Calu3 (cell line): ENCODE measurements around the gene LGR6. TPM values are rescaled to one million over a fixed set of nuclear protein-coding genes. Genes with fewer than 3 reads are reported as not detected.

Experiments used
- BruUV-seq: library from RNA; stranded (reverse); fragments of 400-500 nt; replicated peaks from 2 replicates; lab custom pipeline; 2021; lab: Mats Ljungman, UMichigan
- CTCF ChIA-PET: fragments of 300-600 bp; sonication (Branson Sonifier 250); formaldehyde crosslinking; loops from one replicate; lab custom pipeline; 2022; ENCODE audit warnings: antibody characterized with exemption; lab: Charles Lee
- DNase-seq: peaks from one replicate; pipeline ENCODE4 v3.0.0; 2022
- H3K27ac Mint-ChIP-seq: one replicate; pipeline ENCODE4 v1.8.0; 2022; ENCODE audit warnings: mixed read lengths; ENCODE audit not compliant: unreplicated experiment
- H3K27me3 Mint-ChIP-seq: one replicate; pipeline ENCODE4 v1.8.0; 2022; ENCODE audit warnings: mixed read lengths; ENCODE audit not compliant: unreplicated experiment
- H3K36me3 Mint-ChIP-seq: one replicate; pipeline ENCODE4 v1.8.0; 2022; ENCODE audit warnings: mild to moderate bottlenecking, moderate library complexity, mixed read lengths; ENCODE audit not compliant: insufficient read depth, unreplicated experiment
- H3K4me1 Mint-ChIP-seq: one replicate; pipeline ENCODE4 v1.8.0; 2022; ENCODE audit warnings: mild to moderate bottlenecking, low read depth, mixed read lengths; ENCODE audit not compliant: unreplicated experiment
- H3K4me3 Mint-ChIP-seq: one replicate; pipeline ENCODE4 v1.8.0; 2022; ENCODE audit warnings: mild to moderate bottlenecking, low read depth, moderate library complexity, mixed read lengths; ENCODE audit not compliant: unreplicated experiment
- H3K9me3 Mint-ChIP-seq: one replicate; pipeline ENCODE4 v1.8.0; 2022; ENCODE audit warnings: low read depth, mixed read lengths; ENCODE audit not compliant: unreplicated experiment
- CTCF ChIP-seq: fragments of 200-600 bp; IDR thresholded peaks from one replicate; pipeline ENCODE4 v1.8.0; 2022; ENCODE audit warnings: antibody characterized with exemption; ENCODE audit not compliant: unreplicated experiment
- intact Hi-C: fragments of 100-400 bp; cut with micrococcal nuclease; formaldehyde crosslinking; loops from one replicate; pipeline ENCODE4 v1.10.0; 2022; ENCODE audit not compliant: unreplicated experiment
- total RNA-seq: library from RNA; stranded (reverse); gene quantifications from 2 replicates; pipeline ENCODE4 v1.2.3, GENCODE V29; 2022

LGR6 gene
- total RNA-seq, 1 experiment from 2014 or later = not detected

GRCh38 chr1:202163281-202164270 is 30.0 kb upstream of the LGR6 start:
- intact Hi-C loops = no loop called here
- no peak for DNase-seq
- no peak for TF ChIP-seq CTCF
- no TSS peak for BruUV-seq
- CTCF ChIA-PET = interaction anchor here (0.6 to 1.1 kb wide), 3 partner anchors 25 to 320 kb away, joined by 3 to 13 read pairs (median 3); no protein-coding TSS in a partner anchor
- Mint-ChIP-seq H3K4me3 (no peak overlapping the region), H3K27me3 (peaks cover 52% of the 10 kb centered on the region), H3K27ac (no peak overlapping the region), H3K9me3 (no peaks in the 10 kb centered on the region), H3K4me1 (no peaks in the 10 kb centered on the region), H3K36me3 (no peaks in the 10 kb centered on the region)

- no peak overlapping the region for H3K27ac Mint-ChIP-seq
- no peaks in the 10 kb centered on the region for H3K4me1 Mint-ChIP-seq
- H3K4me3 Mint-ChIP-seq = no peak overlapping the region
Measured at GRCh38 chr1:202164271-202165037, 29.1 kb upstream of the LGR6 start.

GRCh38 chr1:202165267-202165941 is 28.2 kb upstream of the LGR6 start:
- TF ChIP-seq CTCF = no peak
- intact Hi-C loops = no loop called here
- Mint-ChIP-seq H3K4me1 (no peaks in the 10 kb centered on the region), H3K36me3 (no peaks in the 10 kb centered on the region), H3K4me3 (no peak overlapping the region), H3K9me3 (no peaks in the 10 kb centered on the region), H3K27ac (no peak overlapping the region), H3K27me3 (peaks cover 63% of the 10 kb centered on the region)
- CTCF ChIA-PET = interaction anchor here (0.5 to 1.2 kb wide), 3 partner anchors 9 to 416 kb away, joined by 3 to 6 read pairs (median 3); no protein-coding TSS in a partner anchor
- no peak for DNase-seq
- no TSS peak for BruUV-seq

More at GRCh38 chr1:202164271-202165037, 29.1 kb upstream of the LGR6 start:
- H3K27me3 Mint-ChIP-seq = peaks cover 60% of the 10 kb centered on the region
- intact Hi-C loops = no loop called here
- BruUV-seq = no TSS peak
- no peaks in the 10 kb centered on the region for H3K9me3 Mint-ChIP-seq
- no peak for DNase-seq
- H3K36me3 Mint-ChIP-seq = no peaks in the 10 kb centered on the region
- TF ChIP-seq CTCF = no peak
- CTCF ChIA-PET = interaction anchor here (0.5 kb wide), 1 partner anchor 417 kb away, joined by 3 read pairs; no protein-coding TSS in a partner anchor
